H9 (cell line): ENCODE data around the gene BLTP3A. TPM values are rescaled to one million over a fixed set of nuclear protein-coding genes. Genes with fewer than 3 reads are reported as not detected.

Experiments used
- DNase-seq: peaks from one replicate; pipeline ENCODE4 v3.0.0-alpha.2; 2017
- H2AFZ ChIP-seq: one replicate; pipeline ENCODE4 v1.6.1; 2013; ENCODE audit warnings: mild to moderate bottlenecking, low read length, control low read depth, moderate library complexity
- H2AK5ac ChIP-seq: 2 replicates; pipeline ENCODE4 v1.6.1; 2013; ENCODE audit warnings: low read length, control low read depth, mixed read lengths; ENCODE audit not compliant: insufficient read length
- H2BK120ac ChIP-seq: one replicate; pipeline ENCODE4 v1.6.1; 2013; ENCODE audit warnings: low read depth, mild to moderate bottlenecking, low read length, control low read depth, inconsistent platforms; ENCODE audit not compliant: poor library complexity, severe bottlenecking
- H2BK12ac ChIP-seq: 2 replicates; pipeline ENCODE4 v1.6.1; 2013; ENCODE audit warnings: low read length, control low read depth, mixed read lengths, low read depth; ENCODE audit not compliant: insufficient read length
- H2BK15ac ChIP-seq: 2 replicates; pipeline ENCODE4 v1.6.1; 2013; ENCODE audit warnings: low read depth, low read length, control low read depth
- H2BK20ac ChIP-seq: one replicate; pipeline ENCODE4 v1.6.1; 2013; ENCODE audit warnings: low read depth, mild to moderate bottlenecking, low read length, control low read depth, inconsistent platforms; ENCODE audit not compliant: poor library complexity, severe bottlenecking
- H2BK5ac ChIP-seq: 2 replicates; pipeline ENCODE4 v1.6.1; 2013; ENCODE audit warnings: low read length, control low read depth, mixed read lengths; ENCODE audit not compliant: insufficient read length
- H3K14ac ChIP-seq: 2 replicates; pipeline ENCODE4 v1.6.1; 2013; ENCODE audit warnings: low read length, control low read depth; ENCODE audit not compliant: insufficient read depth
- H3K18ac ChIP-seq: 2 replicates; pipeline ENCODE4 v1.6.1; 2013; ENCODE audit warnings: low read depth, mild to moderate bottlenecking, mixed read lengths, low read length, control low read depth; ENCODE audit not compliant: insufficient read length
- H3K23ac ChIP-seq: 2 replicates; pipeline ENCODE4 v1.6.1; 2013; ENCODE audit warnings: low read length, control low read depth, mixed read lengths, low read depth; ENCODE audit not compliant: insufficient read length
- H3K23me2 ChIP-seq: 2 replicates; pipeline ENCODE4 v1.6.1; 2013; ENCODE audit warnings: low read depth, mild to moderate bottlenecking, mixed read lengths, low read length, control low read depth; ENCODE audit not compliant: insufficient read length, poor library complexity, severe bottlenecking
- H3K27ac ChIP-seq: 2 replicates; pipeline ENCODE4 v1.5.1; 2013; ENCODE audit warnings: low read length, control low read depth, mixed read lengths, low read depth; ENCODE audit not compliant: insufficient read length
- H3K27me3 ChIP-seq: 2 replicates; pipeline ENCODE4 v1.6.1; 2013; ENCODE audit warnings: low read length, control low read depth, inconsistent platforms; ENCODE audit not compliant: insufficient read depth
- H3K4ac ChIP-seq: 2 replicates; pipeline ENCODE4 v1.6.1; 2013; ENCODE audit warnings: low read depth, mild to moderate bottlenecking, control low read depth, inconsistent platforms, low read length, moderate library complexity
- H3K4me1 ChIP-seq: 2 replicates; pipeline ENCODE4 v1.6.1; 2013; ENCODE audit warnings: low read length, control low read depth, inconsistent platforms; ENCODE audit not compliant: insufficient read depth
- H3K4me2 ChIP-seq: 2 replicates; pipeline ENCODE4 v1.6.1; 2013; ENCODE audit warnings: low read length, control low read depth, mixed read lengths; ENCODE audit not compliant: insufficient read length, insufficient read depth
- H3K56ac ChIP-seq: 2 replicates; pipeline ENCODE4 v1.6.1; 2013; ENCODE audit warnings: low read depth, mild to moderate bottlenecking, mixed read lengths, low read length, control low read depth; ENCODE audit not compliant: insufficient read length
- H3K79me1 ChIP-seq: 2 replicates; pipeline ENCODE4 v1.6.1; 2013; ENCODE audit warnings: low read depth, mild to moderate bottlenecking, moderate library complexity, low read length, control low read depth, inconsistent platforms; ENCODE audit not compliant: insufficient read depth, poor library complexity, severe bottlenecking
- H3K79me2 ChIP-seq: 2 replicates; pipeline ENCODE4 v1.6.1; 2013; ENCODE audit warnings: low read length, control low read depth, inconsistent platforms; ENCODE audit not compliant: insufficient read depth
- H3K9ac ChIP-seq: 2 replicates; pipeline ENCODE4 v1.6.1; 2013; ENCODE audit warnings: low read length, control low read depth, mixed read lengths; ENCODE audit not compliant: insufficient read length; ENCODE audit errors: extremely low read depth
- H3K9me3 ChIP-seq: one replicate; pipeline ENCODE4 v1.6.1; 2013; ENCODE audit warnings: low read depth, low read length, inconsistent platforms; ENCODE audit not compliant: control insufficient read depth
- H3T11ph ChIP-seq: one replicate; pipeline ENCODE4 v1.6.1; 2013; ENCODE audit warnings: mild to moderate bottlenecking, low read length, control low read depth, inconsistent platforms
- H4K20me1 ChIP-seq: one replicate; pipeline ENCODE4 v1.6.1; 2013; ENCODE audit not compliant: control insufficient read depth, insufficient read length, insufficient read depth
- H4K5ac ChIP-seq: 2 replicates; pipeline ENCODE4 v1.6.1; 2013; ENCODE audit warnings: low read depth, mild to moderate bottlenecking, mixed read lengths, low read length, control low read depth; ENCODE audit not compliant: insufficient read length
- H4K8ac ChIP-seq: replicated peaks from 2 replicates; pipeline ENCODE4 v1.6.1; 2013; ENCODE audit warnings: low read length, control low read depth, mixed read lengths, low read depth; ENCODE audit not compliant: insufficient read length
- H4K91ac ChIP-seq: 2 replicates; pipeline ENCODE4 v1.6.1; 2013; ENCODE audit warnings: low read depth, mild to moderate bottlenecking, moderate library complexity, mixed read lengths, low read length, control low read depth; ENCODE audit not compliant: insufficient read length
- H3K27ac Mint-ChIP-seq, 3 experiments: 2 replicates in 2 of 3; 3 replicates in 1 of 3; pipeline ENCODE4 v1.8.0; 2020 to 2021; ENCODE audit warnings: mixed read lengths in 3 of 3, mild to moderate bottlenecking in 1 of 3, moderate library complexity in 1 of 3
- H3K27me3 Mint-ChIP-seq: 2 replicates; pipeline ENCODE4 v1.8.0; 2021; ENCODE audit warnings: low read depth, mild to moderate bottlenecking, moderate library complexity, mixed read lengths
- H3K36me3 Mint-ChIP-seq, 3 experiments: 2 replicates in 2 of 3; 3 replicates in 1 of 3; pipeline ENCODE4 v1.8.0; 2020 to 2021; ENCODE audit warnings: low read depth in 3 of 3, mixed read lengths in 3 of 3; ENCODE audit not compliant: insufficient read depth in 1 of 3
- H3K4me1 Mint-ChIP-seq, 2 experiments: 2 replicates each; pipeline ENCODE4 v1.8.0; 2020; ENCODE audit warnings: mixed read lengths in 2 of 2
- H3K4me3 Mint-ChIP-seq, 2 experiments: 2 replicates in 1 of 2; 3 replicates in 1 of 2; pipeline ENCODE4 v1.8.0; 2020 to 2021; ENCODE audit warnings: mild to moderate bottlenecking in 2 of 2, mixed read lengths in 2 of 2, moderate library complexity in 1 of 2
- H3K9me3 Mint-ChIP-seq, 2 experiments: 2 replicates in 1 of 2; 3 replicates in 1 of 2; pipeline ENCODE4 v1.8.0; 2020; ENCODE audit warnings: mild to moderate bottlenecking in 2 of 2, mixed read lengths in 2 of 2, moderate library complexity in 1 of 2
- WGBS: extraction: QIAGEN DNeasy Blood & Tissue Kit; methylation state at CpG from one replicate; pipeline ENCODE4 v1.1.7; 2013; ENCODE audit warnings: missing lambda C conversion rate, low lambda C conversion rate, mixed read lengths; ENCODE audit not compliant: insufficient read length; ENCODE audit errors: extremely low coverage; 5-methylcytosine and 5-hydroxymethylcytosine counted together
- total RNA-seq: library from RNA; stranded (reverse); gene quantifications from 2 replicates; pipeline ENCODE4 v1.2.1, GENCODE V29; 2021
- TF ChIP-seq, protein P1 (sequence below): fragments of 200-600 bp; sonication (generic); conservative IDR thresholded peaks from 3 replicates; pipeline ENCODE4 v1.8.0; 2021; ENCODE audit warnings: antibody characterized with exemption, mild to moderate bottlenecking

BLTP3A gene
- total RNA-seq, 1 experiment from 2014 or later, result 17.8 TPM

DNA sequence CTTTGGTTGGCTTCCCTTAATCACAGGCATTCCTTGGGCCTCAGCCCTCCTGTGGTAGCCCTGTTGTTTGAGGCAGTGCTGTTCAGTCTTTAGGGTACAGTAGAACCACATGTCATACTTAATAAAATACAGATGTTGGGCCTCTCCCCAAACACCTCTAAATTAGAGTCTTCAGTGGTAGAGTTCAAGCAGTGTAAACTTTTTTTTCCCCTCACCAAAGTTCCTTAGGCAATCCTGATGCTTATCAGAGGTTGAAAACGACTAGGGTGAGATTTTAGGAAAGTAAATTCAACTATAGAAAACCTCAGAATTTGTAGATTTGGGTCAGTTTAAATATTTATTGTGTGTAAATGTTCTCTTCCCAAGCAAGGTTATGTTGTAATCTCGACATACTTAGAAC, 44.6 kb downstream of the BLTP3A start:
- no peak overlapping the region for H3K23ac ChIP-seq
- peak overlapping the region; percentile 49 for H2BK20ac ChIP-seq
- H2BK15ac ChIP-seq, result no peak overlapping the region
- no peaks in the 10 kb centered on the region for H3K79me1 ChIP-seq
- H3K27me3 ChIP-seq, result no peaks in the 10 kb centered on the region
- no peak overlapping the region for H3K9ac ChIP-seq
- no peak overlapping the region for H3K4me2 ChIP-seq
- H2AK5ac ChIP-seq, result no peak overlapping the region
- Mint-ChIP-seq H3K36me3 (peaks cover 8 to 47% (median 43%) of the 10 kb centered on the region in 3 experiments), H3K27me3 (no peaks in the 10 kb centered on the region), H3K9me3 (no peaks in the 10 kb centered on the region), H3K4me1 (no peaks in the 10 kb centered on the region), H3K27ac (no peak overlapping the region), H3K4me3 (no peak overlapping the region)
- no peak overlapping the region for H4K5ac ChIP-seq
- H3K23me2 ChIP-seq, result no peaks in the 10 kb centered on the region
- DNase-seq, result no peak
- H3K9me3 ChIP-seq, result no peaks in the 10 kb centered on the region
- H4K91ac ChIP-seq, result no peak overlapping the region
- no peak overlapping the region for H2AFZ ChIP-seq
- no peak overlapping the region for H2BK5ac ChIP-seq
- no peak overlapping the region for H3K27ac ChIP-seq
- no peaks in the 10 kb centered on the region for H3K4me1 ChIP-seq
- H3K14ac ChIP-seq, result no peak overlapping the region
- no peak overlapping the region for H3K4ac ChIP-seq
- TF ChIP-seq, protein P1, sequence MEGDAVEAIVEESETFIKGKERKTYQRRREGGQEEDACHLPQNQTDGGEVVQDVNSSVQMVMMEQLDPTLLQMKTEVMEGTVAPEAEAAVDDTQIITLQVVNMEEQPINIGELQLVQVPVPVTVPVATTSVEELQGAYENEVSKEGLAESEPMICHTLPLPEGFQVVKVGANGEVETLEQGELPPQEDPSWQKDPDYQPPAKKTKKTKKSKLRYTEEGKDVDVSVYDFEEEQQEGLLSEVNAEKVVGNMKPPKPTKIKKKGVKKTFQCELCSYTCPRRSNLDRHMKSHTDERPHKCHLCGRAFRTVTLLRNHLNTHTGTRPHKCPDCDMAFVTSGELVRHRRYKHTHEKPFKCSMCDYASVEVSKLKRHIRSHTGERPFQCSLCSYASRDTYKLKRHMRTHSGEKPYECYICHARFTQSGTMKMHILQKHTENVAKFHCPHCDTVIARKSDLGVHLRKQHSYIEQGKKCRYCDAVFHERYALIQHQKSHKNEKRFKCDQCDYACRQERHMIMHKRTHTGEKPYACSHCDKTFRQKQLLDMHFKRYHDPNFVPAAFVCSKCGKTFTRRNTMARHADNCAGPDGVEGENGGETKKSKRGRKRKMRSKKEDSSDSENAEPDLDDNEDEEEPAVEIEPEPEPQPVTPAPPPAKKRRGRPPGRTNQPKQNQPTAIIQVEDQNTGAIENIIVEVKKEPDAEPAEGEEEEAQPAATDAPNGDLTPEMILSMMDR, result no peak
- H2BK120ac ChIP-seq, result no peak overlapping the region
- no peak overlapping the region for H2BK12ac ChIP-seq
- H3T11ph ChIP-seq, result no peak overlapping the region
- no peaks in the 10 kb centered on the region for H4K20me1 ChIP-seq
- H3K18ac ChIP-seq, result no peak overlapping the region
- no peak overlapping the region for H4K8ac ChIP-seq
- no peaks in the 10 kb centered on the region for H3K79me2 ChIP-seq
- H3K56ac ChIP-seq, result no peak overlapping the region
- no CpG with 5 or more reads among the region's 2 CpGs for WGBS
